Rectal smooth muscle tissue (tissue), 1 donor: ENCODE data around the gene PNMA8C.

ENCODE experiments used
- H3K27ac ChIP-seq: one replicate; pipeline ENCODE4 v1.7.0; 2013; ENCODE audit warnings: low read depth, low read length, inconsistent platforms
- H3K27me3 ChIP-seq: one replicate; pipeline ENCODE4 v1.7.0; 2013; ENCODE audit warnings: low read length; ENCODE audit not compliant: control insufficient read depth, insufficient read depth
- H3K36me3 ChIP-seq: one replicate; pipeline ENCODE4 v1.7.0; 2013; ENCODE audit warnings: low read length; ENCODE audit not compliant: control insufficient read depth, insufficient read depth
- H3K4me1 ChIP-seq: one replicate; pipeline ENCODE4 v1.7.0; 2013; ENCODE audit warnings: low read length; ENCODE audit not compliant: control insufficient read depth, insufficient read depth
- H3K4me3 ChIP-seq: one replicate; pipeline ENCODE4 v1.7.0; 2013; ENCODE audit warnings: low read length
- H3K9ac ChIP-seq: one replicate; pipeline ENCODE4 v1.7.0; 2013; ENCODE audit warnings: low read length

The PNMA8C gene

DNA sequence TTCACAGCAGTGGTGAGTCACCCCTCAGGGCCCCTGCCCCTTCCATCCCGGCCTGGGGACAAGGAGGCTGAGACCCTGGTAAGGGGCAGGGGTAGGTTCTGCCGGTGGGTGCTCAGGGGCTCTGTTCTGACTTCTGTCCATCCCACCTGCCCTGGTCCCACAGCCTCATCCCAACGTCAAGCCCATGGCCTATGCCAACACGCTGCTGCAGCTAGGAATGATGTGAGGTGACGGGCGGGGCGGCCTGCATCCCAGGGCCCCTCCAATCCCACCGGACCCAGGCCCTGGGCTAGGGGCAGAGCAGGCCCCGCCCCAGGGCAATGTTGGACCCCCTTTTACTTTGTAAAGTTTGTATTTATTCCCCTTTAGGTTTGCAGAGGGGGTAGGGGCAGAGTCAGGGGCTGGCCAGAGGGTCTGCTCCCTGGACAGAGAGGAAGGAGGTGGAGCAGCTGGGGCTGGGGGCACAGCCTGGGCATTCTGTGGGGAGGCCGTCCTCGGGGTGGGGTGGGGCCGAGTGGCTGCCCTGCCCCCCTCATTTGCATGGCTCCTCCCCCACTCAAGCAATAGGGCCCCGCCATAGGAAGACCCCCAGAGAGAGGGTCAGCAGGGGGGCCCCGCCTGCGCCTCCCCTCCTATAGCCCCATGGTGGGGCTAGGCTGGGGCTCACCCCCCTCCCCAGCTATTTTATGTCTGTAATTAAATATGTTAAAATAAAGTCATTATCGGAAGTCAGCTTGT, 38.4 kb downstream of the PNMA8C start:
- Histone ChIP-seq H3K27ac (no peak overlapping the region), H3K36me3 (peaks cover 24% of the 10 kb centered on the region), H3K9ac (no peak overlapping the region), H3K4me3 (no peak overlapping the region), H3K27me3 (no peaks in the 10 kb centered on the region), H3K4me1 (no peaks in the 10 kb centered on the region)

DNA sequence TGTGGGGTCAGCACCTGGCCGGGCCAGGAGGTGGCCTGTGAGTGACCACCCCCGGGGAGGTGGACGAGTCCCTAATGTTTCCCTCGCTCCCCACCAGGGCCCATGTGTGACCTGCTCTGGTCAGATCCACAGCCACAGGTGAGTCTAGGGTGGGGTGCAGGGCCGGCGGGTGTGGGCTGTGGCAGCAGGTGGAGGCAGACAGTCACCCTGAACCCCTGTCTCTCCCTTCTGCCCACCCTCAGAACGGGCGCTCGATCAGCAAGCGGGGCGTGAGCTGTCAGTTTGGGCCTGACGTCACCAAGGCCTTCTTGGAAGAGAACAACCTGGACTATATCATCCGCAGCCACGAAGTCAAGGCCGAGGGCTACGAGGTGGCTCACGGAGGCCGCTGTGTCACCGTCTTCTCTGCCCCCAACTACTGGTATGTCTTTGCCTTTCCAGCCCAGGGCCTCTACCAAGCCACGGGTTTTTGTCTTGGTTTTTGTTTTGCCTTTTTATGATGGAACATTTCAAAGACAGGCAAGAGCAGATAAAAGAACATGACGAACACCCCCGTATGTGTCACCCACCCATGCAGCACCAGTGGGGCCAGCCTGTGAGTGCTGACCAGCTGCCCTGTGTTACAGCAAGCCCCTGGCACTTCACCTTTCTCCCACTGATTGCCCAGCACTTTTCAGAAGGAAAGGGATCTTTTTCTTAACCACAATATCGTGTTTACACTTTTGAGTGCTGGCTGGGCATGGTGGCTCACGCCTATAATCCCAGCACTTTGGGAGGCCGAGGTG, 40.2 kb downstream of the PNMA8C start:
- H3K36me3 ChIP-seq, result peaks cover 38% of the 10 kb centered on the region
- H3K27ac ChIP-seq, result no peak overlapping the region
- no peaks in the 10 kb centered on the region for H3K4me1 ChIP-seq
- H3K27me3 ChIP-seq, result no peaks in the 10 kb centered on the region
- H3K4me3 ChIP-seq, result no peak overlapping the region
- H3K9ac ChIP-seq, result no peak overlapping the region

DNA sequence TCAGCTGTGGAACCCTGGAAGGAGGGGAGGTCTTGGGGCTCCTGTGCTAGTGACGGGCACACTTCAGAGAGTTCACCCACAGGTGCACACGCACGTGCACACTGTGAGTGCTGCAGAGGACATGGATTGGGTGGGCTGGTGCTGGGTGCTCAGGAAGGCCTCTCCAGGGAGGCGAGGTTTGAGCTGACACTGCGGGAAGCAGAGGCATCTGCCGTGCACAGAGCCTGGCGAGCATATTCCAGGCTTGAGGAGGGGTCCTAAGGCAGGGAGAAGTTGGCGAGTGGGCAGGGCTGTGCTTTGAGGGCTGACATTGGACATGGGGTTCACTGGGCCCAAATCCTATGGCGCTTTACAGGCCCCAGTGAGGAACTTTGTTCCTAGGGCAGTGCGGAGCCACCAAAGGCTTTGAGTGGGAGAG, 41.0 kb downstream of the PNMA8C start:
- Histone ChIP-seq H3K4me3 (no peak overlapping the region), H3K36me3 (peaks cover 38% of the 10 kb centered on the region), H3K9ac (no peak overlapping the region), H3K4me1 (no peaks in the 10 kb centered on the region), H3K27ac (no peak overlapping the region), H3K27me3 (no peaks in the 10 kb centered on the region)

DNA sequence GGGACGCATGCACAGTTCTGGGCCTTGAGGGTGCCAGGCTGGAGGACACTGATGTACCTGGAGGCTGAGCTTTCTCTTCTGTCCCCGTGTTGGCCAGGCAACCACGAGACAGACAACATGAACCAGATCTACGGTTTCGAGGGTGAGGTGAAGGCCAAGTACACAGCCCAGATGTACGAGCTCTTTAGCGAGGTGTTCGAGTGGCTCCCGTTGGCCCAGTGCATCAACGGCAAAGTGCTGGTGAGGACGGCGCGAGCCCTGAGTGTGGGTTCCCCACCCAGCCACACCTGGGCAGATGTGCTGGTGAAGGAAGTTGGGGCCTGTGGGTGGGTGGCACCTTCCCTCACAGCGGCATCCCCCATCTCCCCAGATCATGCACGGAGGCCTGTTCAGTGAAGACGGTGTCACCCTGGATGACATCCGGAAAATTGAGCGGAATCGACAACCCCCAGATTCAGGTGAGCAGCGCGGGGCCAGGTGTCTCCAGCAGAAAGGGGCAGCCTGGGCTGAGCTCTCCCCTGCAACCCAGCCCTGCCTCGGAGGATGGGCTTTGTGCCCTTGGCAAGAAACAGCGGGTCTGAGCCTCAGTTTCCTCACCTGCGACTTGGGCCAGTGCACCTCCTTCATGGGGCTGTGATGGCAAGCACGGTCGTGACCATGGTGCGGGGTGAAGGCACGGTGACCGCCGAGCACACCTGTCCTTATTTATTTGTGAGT, 41.6 kb downstream of the PNMA8C start:
- no peaks in the 10 kb centered on the region for H3K4me1 ChIP-seq
- H3K27me3 ChIP-seq, result no peaks in the 10 kb centered on the region
- H3K4me3 ChIP-seq, result no peak overlapping the region
- no peak overlapping the region for H3K27ac ChIP-seq
- no peak overlapping the region for H3K9ac ChIP-seq
- peaks cover 38% of the 10 kb centered on the region for H3K36me3 ChIP-seq

DNA sequence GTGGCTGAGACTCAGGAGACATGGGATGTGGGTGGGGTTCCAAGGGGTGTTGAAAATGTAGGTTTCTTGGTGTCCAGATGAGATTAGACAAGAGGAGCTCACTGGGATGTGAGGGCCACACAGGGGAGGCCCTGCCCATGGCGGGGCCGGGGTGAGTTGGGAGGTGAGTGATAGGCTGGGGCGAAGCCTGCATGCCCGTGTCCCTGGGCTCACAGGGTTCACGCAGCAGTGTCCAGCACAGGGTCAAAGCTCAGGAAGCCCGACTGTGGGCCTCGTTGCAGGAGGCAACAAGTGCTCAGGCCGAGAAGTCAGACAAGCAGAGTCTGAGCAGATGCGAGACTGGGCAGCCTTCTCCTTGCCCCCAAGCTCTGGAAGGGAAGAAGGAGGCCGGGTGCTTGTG, 42.6 kb downstream of the PNMA8C start:
- H3K4me1 ChIP-seq, result no peaks in the 10 kb centered on the region
- H3K27me3 ChIP-seq, result no peaks in the 10 kb centered on the region
- no peak overlapping the region for H3K9ac ChIP-seq
- H3K27ac ChIP-seq, result no peak overlapping the region
- peaks cover 36% of the 10 kb centered on the region for H3K36me3 ChIP-seq
- H3K4me3 ChIP-seq, result no peak overlapping the region

DNA sequence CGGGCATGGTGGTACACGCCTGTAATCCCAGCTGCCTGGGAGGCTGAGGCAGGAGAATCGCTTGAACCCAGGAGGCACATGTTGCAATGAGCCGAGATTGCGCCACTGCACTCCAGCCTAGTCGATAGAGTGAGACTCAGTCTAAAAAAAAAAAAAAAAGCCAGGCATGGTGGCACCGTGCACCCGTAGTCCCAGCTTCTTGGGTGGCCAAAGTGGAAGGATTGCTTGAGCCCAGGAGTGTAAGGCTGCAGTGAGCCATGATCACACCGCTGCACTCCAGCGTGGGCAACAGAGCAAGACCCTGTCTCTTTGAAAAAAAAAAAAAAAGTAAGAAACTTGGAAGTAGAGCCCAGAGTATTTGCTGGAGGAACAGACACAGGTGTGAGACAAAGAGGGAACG, 43.1 kb downstream of the PNMA8C start:
- no peak overlapping the region for H3K9ac ChIP-seq
- H3K36me3 ChIP-seq, result peaks cover 35% of the 10 kb centered on the region

DNA sequence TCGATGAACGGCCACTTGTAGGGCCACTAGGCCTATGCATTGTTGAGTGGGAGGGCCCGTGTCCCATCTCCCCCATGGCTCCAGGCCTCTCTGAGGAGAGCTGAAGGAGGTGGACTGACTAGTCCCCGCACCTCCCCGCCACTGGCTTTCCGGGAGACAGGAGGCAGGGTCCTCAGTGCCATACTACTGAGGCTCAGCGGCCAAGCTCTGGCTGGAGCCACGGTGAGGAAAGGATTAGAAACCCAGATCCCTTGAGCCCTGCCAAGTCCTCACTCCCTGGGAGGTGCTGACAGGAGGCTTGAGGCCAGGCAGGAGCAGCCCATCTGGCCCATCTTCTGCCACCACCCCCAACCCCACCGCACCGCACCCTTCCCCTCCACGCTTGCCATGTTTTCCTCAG, 44.3 kb downstream of the PNMA8C start:
- no peak overlapping the region for H3K4me3 ChIP-seq
- H3K9ac ChIP-seq, result no peak overlapping the region
- no peak overlapping the region for H3K27ac ChIP-seq
- H3K36me3 ChIP-seq, result peaks cover 28% of the 10 kb centered on the region
- H3K4me1 ChIP-seq, result no peaks in the 10 kb centered on the region
- H3K27me3 ChIP-seq, result no peaks in the 10 kb centered on the region

More for the DNA sequence above, 43.1 kb downstream of the PNMA8C start:
- H3K4me3 ChIP-seq, result no peak overlapping the region
- H3K27ac ChIP-seq, result no peak overlapping the region
- no peaks in the 10 kb centered on the region for H3K4me1 ChIP-seq
- no peaks in the 10 kb centered on the region for H3K27me3 ChIP-seq

DNA sequence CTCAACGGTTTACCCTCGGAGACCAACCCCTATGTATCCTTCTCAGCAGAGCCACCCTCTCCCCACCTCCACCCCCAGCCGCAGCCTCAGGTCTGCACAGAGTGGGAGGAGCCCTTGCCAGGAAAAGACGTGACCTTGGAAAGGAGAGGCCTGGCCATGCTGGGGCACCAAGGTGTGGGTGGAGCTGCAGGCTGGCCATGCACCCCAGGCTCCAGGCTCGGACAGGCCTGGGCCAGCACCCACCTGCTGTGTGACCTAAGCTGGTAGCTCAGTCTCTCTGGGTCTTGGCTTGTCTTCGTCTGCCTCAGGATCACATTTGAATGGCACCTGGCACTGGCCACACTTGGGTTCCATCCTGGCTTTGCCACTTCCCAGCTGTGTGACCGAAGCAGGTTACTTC, 44.9 kb downstream of the PNMA8C start:
- Histone ChIP-seq H3K9ac (no peak overlapping the region), H3K4me3 (no peak overlapping the region), H3K4me1 (no peaks in the 10 kb centered on the region), H3K27ac (no peak overlapping the region), H3K27me3 (no peaks in the 10 kb centered on the region), H3K36me3 (peaks cover 27% of the 10 kb centered on the region)

DNA sequence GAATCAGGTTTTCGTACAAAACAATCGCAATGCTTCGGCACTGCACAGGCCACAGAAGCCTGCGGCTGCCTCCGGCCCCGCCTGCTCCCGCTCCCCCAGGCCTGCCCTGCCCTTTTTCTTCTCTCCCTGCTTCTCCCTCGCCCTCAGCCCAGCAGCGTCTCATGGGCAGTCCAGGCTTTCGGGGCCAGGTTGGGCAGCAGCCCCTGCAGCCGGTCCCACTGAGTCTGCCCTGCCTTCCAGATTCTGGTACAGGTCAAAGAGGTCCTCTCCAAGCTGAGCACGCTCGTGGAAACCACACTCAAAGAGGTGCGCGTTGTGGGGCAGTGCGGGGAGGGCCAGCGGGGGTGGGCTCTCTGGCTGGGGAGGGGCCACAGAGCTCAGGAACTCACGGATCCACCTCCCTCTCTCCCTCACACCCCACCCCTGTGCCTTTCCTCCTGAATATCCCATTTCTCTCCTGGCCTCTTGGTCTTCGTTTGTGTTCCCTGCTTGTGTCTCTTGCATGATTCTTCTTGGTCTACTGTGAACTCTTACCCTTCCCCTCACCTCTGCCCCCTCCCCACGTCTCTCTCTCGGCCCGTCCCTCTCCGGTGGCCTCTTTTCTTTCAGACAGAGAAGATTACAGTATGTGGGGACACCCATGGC, 45.4 kb downstream of the PNMA8C start:
- no peaks in the 10 kb centered on the region for H3K4me1 ChIP-seq
- H3K4me3 ChIP-seq, result no peak overlapping the region
- no peak overlapping the region for H3K9ac ChIP-seq
- H3K36me3 ChIP-seq, result peaks cover 27% of the 10 kb centered on the region
- no peaks in the 10 kb centered on the region for H3K27me3 ChIP-seq
- no peak overlapping the region for H3K27ac ChIP-seq

DNA sequence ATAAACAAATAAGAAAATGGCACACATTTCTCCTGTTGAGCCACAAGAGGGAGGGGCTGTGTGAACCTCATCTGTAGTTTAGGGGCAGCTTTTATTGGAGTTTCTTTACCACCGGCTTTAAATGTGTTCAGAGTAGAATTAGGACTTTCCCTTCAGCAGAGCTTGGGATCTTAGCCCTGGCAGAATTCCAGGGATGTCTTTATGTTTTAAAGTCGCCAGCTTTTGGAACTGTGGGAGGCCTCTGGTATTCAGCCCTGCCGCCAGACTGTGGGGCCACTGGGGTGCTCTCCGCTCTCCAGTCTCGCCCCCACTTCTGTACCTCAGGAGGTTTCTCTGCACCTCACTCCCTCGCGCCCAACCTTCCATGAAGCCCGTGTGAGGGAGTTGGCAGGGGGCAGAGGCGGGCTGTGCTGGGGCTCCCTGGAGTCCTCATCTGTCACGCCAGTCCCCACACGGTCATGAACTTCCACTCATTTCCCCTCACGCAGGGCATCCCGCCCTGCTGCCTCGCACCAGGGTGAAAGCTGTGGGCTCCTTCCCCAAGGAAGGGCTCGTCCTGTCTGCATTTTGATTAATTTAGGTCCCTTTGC, 46.9 kb downstream of the PNMA8C start:
- H3K4me1 ChIP-seq, result peaks cover 5% of the 10 kb centered on the region
- peaks cover 20% of the 10 kb centered on the region for H3K36me3 ChIP-seq
- no peak overlapping the region for H3K9ac ChIP-seq
- no peaks in the 10 kb centered on the region for H3K27me3 ChIP-seq
- H3K4me3 ChIP-seq, result no peak overlapping the region
- H3K27ac ChIP-seq, result no peak overlapping the region

DNA sequence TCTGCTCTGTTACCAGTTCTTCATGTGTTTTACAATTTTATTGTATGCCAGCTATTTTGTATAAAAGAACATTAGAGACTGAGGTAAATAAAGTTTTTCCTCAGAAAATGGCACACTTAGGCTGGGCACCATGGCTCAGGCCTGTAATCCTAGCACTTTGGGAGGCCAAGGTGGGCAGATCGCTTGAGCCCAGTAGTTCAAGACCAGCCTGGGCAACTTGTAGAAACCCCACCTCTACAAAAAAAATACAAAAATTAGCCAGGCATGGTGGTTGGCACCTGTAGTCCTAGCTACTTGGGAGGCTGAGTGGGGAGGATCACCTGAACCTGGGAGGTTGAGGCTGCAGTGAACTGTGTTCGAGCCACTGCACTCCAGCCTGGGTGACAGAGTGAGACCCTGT, 47.4 kb downstream of the PNMA8C start:
- no peak overlapping the region for H3K4me3 ChIP-seq
- H3K36me3 ChIP-seq, result peaks cover 23% of the 10 kb centered on the region
- H3K4me1 ChIP-seq, result peaks cover 5% of the 10 kb centered on the region
- H3K27ac ChIP-seq, result no peak overlapping the region
- H3K27me3 ChIP-seq, result no peaks in the 10 kb centered on the region
- no peak overlapping the region for H3K9ac ChIP-seq

DNA sequence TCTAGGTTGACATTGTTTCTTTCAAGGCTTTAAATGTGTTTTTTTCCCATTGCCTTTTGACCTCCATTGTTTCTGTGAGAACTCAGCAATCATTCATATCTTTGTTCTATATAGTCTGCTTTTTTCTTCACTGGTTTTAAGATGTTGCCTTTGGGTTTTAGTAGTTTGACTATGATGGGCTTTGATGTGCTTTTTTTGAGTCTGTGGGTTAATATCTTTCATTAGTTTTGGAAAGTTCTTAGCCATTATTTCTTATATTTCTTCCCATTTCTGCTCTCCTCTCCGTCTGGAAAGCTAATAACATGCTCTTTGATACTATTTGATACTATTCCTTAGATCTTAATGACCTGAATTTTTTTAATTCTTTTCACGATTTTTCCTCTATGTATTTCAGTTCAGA, 48.0 kb downstream of the PNMA8C start:
- Histone ChIP-seq H3K4me1 (peaks cover 5% of the 10 kb centered on the region), H3K9ac (no peak overlapping the region), H3K27ac (no peak overlapping the region), H3K27me3 (no peaks in the 10 kb centered on the region), H3K4me3 (no peak overlapping the region), H3K36me3 (peaks cover 29% of the 10 kb centered on the region)
